Activated CD4-positive, alpha-beta T cell treated with anti-CD3 and anti-CD28 coated beads for 4 hours (primary cell): Measurements from ENCODE around the gene LRRC52.
"Not testable (repeated sequence)": the region's sequence is repeated elsewhere in the genome, so short reads cannot be mapped to it uniquely, and the experiment has no call there.

Experiments
- DNase-seq, 2 donors: peaks; one replicate each; pipeline ENCODE4 v3.0.0-alpha.2; 2020

Gene LRRC52

GRCh38 chr1:165591391-165591790 lies 47.6 kb downstream of the LRRC52 start:
- not testable (repeated sequence) for DNase-seq

GRCh38 chr1:165592945-165593823 lies 49.4 kb downstream of the LRRC52 start:
- DNase-seq = peak; percentile 62 to 83

- DNase-seq = no peak
These were observed 51.6 kb downstream of the LRRC52 start for GRCh38 chr1:165595246-165595938.

GRCh38 chr1:165597883-165598675 lies 54.3 kb downstream of the LRRC52 start:
- peak; percentile 90 to 93 for DNase-seq

- DNase-seq = no peak
These were observed 54.9 kb downstream of the LRRC52 start for GRCh38 chr1:165598676-165599059.

- DNase-seq = no peak
These were observed 57.0 kb downstream of the LRRC52 start for GRCh38 chr1:165600793-165601192.

GRCh38 chr1:165603810-165604209 lies 60.0 kb downstream of the LRRC52 start:
- no peak for DNase-seq

- no peak for DNase-seq
These were observed 61.4 kb downstream of the LRRC52 start for GRCh38 chr1:165605246-165605645.

GRCh38 chr1:165606676-165607075 lies 62.9 kb downstream of the LRRC52 start:
- not testable (repeated sequence) for DNase-seq

GRCh38 chr1:165610866-165611265 lies 67.1 kb downstream of the LRRC52 start:
- no peak for DNase-seq

- no peak for DNase-seq
These were observed 68.3 kb downstream of the LRRC52 start for GRCh38 chr1:165612062-165612461.
